Vagina (tissue), 2 donors: Measurements from ENCODE around the gene CENATAC. TPM values are rescaled to one million over a fixed set of nuclear protein-coding genes. Genes with fewer than 3 reads are reported as not detected.

Experiments used
- DNase-seq, 2 donors: peaks; one replicate each; pipeline ENCODE4 v3.0.0-alpha.2; 2017; ENCODE audit errors: extremely low spot score in 2 of 2
- H3K27ac ChIP-seq: fragments of 200-600 bp; sonication (generic); one replicate; pipeline ENCODE4 v1.5.1; 2019
- H3K27me3 ChIP-seq: fragments of 200-600 bp; sonication (generic); one replicate; pipeline ENCODE4 v1.5.1; 2019
- H3K36me3 ChIP-seq, 2 donors: fragments of 200-600 bp; sonication (generic); one replicate each; pipeline ENCODE4 v1.5.1; 2017 to 2019
- H3K4me1 ChIP-seq: fragments of 200-600 bp; sonication (generic); one replicate; pipeline ENCODE4 v1.5.1; 2019
- H3K4me3 ChIP-seq, 2 donors: fragments of 200-600 bp; sonication (generic); 1 replicate in 1 of 2; 2 replicates in 1 of 2; pipeline ENCODE4 v1.5.1; 2016 to 2019
- H3K9me3 ChIP-seq: fragments of 200-600 bp; sonication (generic); one replicate; pipeline ENCODE4 v1.5.1; 2019
- CTCF ChIP-seq, 3 experiments: fragments of 450-650 bp in 2 of 3; fragments of 200-600 bp in 1 of 3; sonication (generic) in 1 of 3; IDR thresholded peaks; one replicate each; pipeline ENCODE4 v1.5.1; 2017 to 2019; ENCODE audit warnings: antibody characterized with exemption in 3 of 3, mild to moderate bottlenecking in 2 of 3, moderate library complexity in 2 of 3
- POLR2A ChIP-seq, 2 donors: fragments of 450-650 bp; IDR thresholded peaks; one replicate each; pipeline ENCODE4 v1.6.1; 2017; ENCODE audit warnings: antibody characterized with exemption in 2 of 2, mild to moderate bottlenecking in 2 of 2, moderate library complexity in 2 of 2
- POLR2AphosphoS5 ChIP-seq, 2 donors: sonication (generic); formaldehyde crosslinking; IDR thresholded peaks; one replicate each; pipeline ENCODE4 v1.9.0; 2017; ENCODE audit warnings: antibody characterized with exemption in 2 of 2, mild to moderate bottlenecking in 2 of 2, low read depth in 1 of 2; ENCODE audit not compliant: insufficient read depth in 1 of 2
- intact Hi-C: fragments of 100-400 bp; cut with DNase I; formaldehyde crosslinking; loops from one replicate; pipeline ENCODE4 v1.15.1; 2023
- total RNA-seq: library from RNA; depleted of rRNA; stranded (reverse); fragments of >200 nt; gene quantifications from one replicate; pipeline ENCODE4 v1.2.3, GENCODE V29; 2016

CENATAC gene
- total RNA-seq, 1 donor from 2014 or later, result 49.8 TPM

- intact Hi-C loops, result no loop called here
Measured at GRCh38 chr11:119041821-119042514, 44.0 kb downstream of the CENATAC start.

GRCh38 chr11:119042927-119043326 lies 45.0 kb downstream of the CENATAC start:
- intact Hi-C loops, result no loop called here
- TF ChIP-seq POLR2A (IDR thresholded peaks at IDR 0.05), result no peak
- Histone ChIP-seq H3K27me3 (no peaks in the 10 kb centered on the region), H3K36me3 (peaks cover 0 to 30% of the 10 kb centered on the region in 2 donors), H3K4me1 (no peaks in the 10 kb centered on the region), H3K9me3 (no peaks in the 10 kb centered on the region), H3K27ac (no peak overlapping the region), H3K4me3 (no peak overlapping the region)
- DNase-seq, result no peak

More at GRCh38 chr11:119041821-119042514, 44.0 kb downstream of the CENATAC start:
- no peak overlapping the region for H3K27ac ChIP-seq
- H3K36me3 ChIP-seq, result peaks cover 0 to 20% of the 10 kb centered on the region in 2 donors
- H3K4me1 ChIP-seq, result no peaks in the 10 kb centered on the region
- no peak overlapping the region for H3K4me3 ChIP-seq
- DNase-seq, result no peak
- no peaks in the 10 kb centered on the region for H3K9me3 ChIP-seq
- no peaks in the 10 kb centered on the region for H3K27me3 ChIP-seq
- TF ChIP-seq CTCF (IDR thresholded peaks at IDR 0.05) (no peak), POLR2AphosphoS5 (IDR thresholded peaks at IDR 0.05; ENCODE audit: insufficient read depth in 1 of 2, low read depth in 1 of 2) (no peak), POLR2A (IDR thresholded peaks at IDR 0.05) (no peak)

- TF ChIP-seq CTCF (IDR thresholded peaks at IDR 0.05) (peak in 1 of 3 experiments; percentile 5), POLR2AphosphoS5 (IDR thresholded peaks at IDR 0.05; ENCODE audit: insufficient read depth in 1 of 2, low read depth in 1 of 2) (no peak), POLR2A (IDR thresholded peaks at IDR 0.05) (no peak)
- DNase-seq, result no peak
- Histone ChIP-seq H3K9me3 (no peaks in the 10 kb centered on the region), H3K27ac (no peak overlapping the region), H3K4me3 (no peak overlapping the region), H3K36me3 (peaks cover 0 to 47% of the 10 kb centered on the region in 2 donors), H3K27me3 (no peaks in the 10 kb centered on the region), H3K4me1 (no peaks in the 10 kb centered on the region)
- intact Hi-C loops, result no loop called here
Measured at GRCh38 chr11:119044708-119045107, 46.8 kb downstream of the CENATAC start.

- no peaks in the 10 kb centered on the region for H3K4me1 ChIP-seq
- TF ChIP-seq POLR2AphosphoS5 (IDR thresholded peaks at IDR 0.05; ENCODE audit: insufficient read depth in 1 of 2, low read depth in 1 of 2) (no peak), CTCF (IDR thresholded peaks at IDR 0.05) (no peak), POLR2A (IDR thresholded peaks at IDR 0.05) (no peak)
- no peak for DNase-seq
- H3K36me3 ChIP-seq, result peaks cover 0 to 62% of the 10 kb centered on the region in 2 donors
- H3K27me3 ChIP-seq, result no peaks in the 10 kb centered on the region
- H3K27ac ChIP-seq, result no peak overlapping the region
- H3K9me3 ChIP-seq, result no peaks in the 10 kb centered on the region
- intact Hi-C loops, result no loop called here
- H3K4me3 ChIP-seq, result no peak overlapping the region
Measured at GRCh38 chr11:119046489-119046888, 48.6 kb downstream of the CENATAC start.

GRCh38 chr11:119047205-119047604 lies 49.3 kb downstream of the CENATAC start:
- no peak overlapping the region for H3K27ac ChIP-seq
- intact Hi-C loops, result no loop called here
- no peaks in the 10 kb centered on the region for H3K4me1 ChIP-seq
- no peak overlapping the region for H3K4me3 ChIP-seq
- no peak for DNase-seq
- peaks cover 0 to 70% of the 10 kb centered on the region in 2 donors for H3K36me3 ChIP-seq
- H3K27me3 ChIP-seq, result no peaks in the 10 kb centered on the region
- TF ChIP-seq CTCF (IDR thresholded peaks at IDR 0.05) (no peak), POLR2A (IDR thresholded peaks at IDR 0.05) (no peak)
- H3K9me3 ChIP-seq, result no peaks in the 10 kb centered on the region
